H1 (cell line): ENCODE data around the gene BBS9. TPM values are rescaled to one million over a fixed set of nuclear protein-coding genes. Genes with fewer than 3 reads are reported as not detected.

ENCODE experiments used
- CTCF ChIA-PET: fragments of 300-600 bp; sonication (Branson Sonifier 250); formaldehyde crosslinking; loops from one replicate; lab custom pipeline; 2021; ENCODE audit not compliant: partially characterized antibody; lab: Charles Lee
- POLR2A ChIA-PET: fragments of 300-600 bp; sonication (Branson Sonifier 250); formaldehyde crosslinking; loops from one replicate; lab custom pipeline; 2021; ENCODE audit warnings: inconsistent platforms; ENCODE audit not compliant: partially characterized antibody; lab: Charles Lee
- DNase-seq, 2 experiments: peaks; one replicate each; pipeline versions ENCODE4 v3.0.0 to v3.0.0-alpha.2; 2010 to 2022; ENCODE audit warnings: low spot score in 2 of 2, low read depth in 1 of 2, mixed read lengths in 1 of 2
- FAIRE-seq: peaks from 2 replicates; lab custom pipeline; 2011; peaks lifted over from hg19 to GRCh38; lab: Jason Lieb, UNC
- H2AFZ ChIP-seq: 2 replicates; pipeline ENCODE4 v1.8.1; 2012; ENCODE audit warnings: low read length, inconsistent platforms
- H2AK5ac ChIP-seq: 2 replicates; pipeline ENCODE4 v1.6.1; 2013; ENCODE audit warnings: low read depth, low read length
- H2BK120ac ChIP-seq: replicated peaks from 2 replicates; pipeline ENCODE3; 2013; ENCODE audit warnings: low read depth, low read length, inconsistent platforms
- H2BK12ac ChIP-seq: 2 replicates; pipeline ENCODE4 v1.6.1; 2013; ENCODE audit warnings: low read depth, low read length
- H2BK15ac ChIP-seq: 2 replicates; pipeline ENCODE4 v1.6.1; 2013; ENCODE audit warnings: low read length
- H2BK20ac ChIP-seq: 2 replicates; pipeline ENCODE4 v1.6.1; 2013; ENCODE audit warnings: low read length
- H2BK5ac ChIP-seq: 2 replicates; pipeline ENCODE4 v1.6.1; 2013; ENCODE audit warnings: low read depth, low read length
- H3K14ac ChIP-seq: 2 replicates; pipeline ENCODE4 v1.6.1; 2013; ENCODE audit warnings: inconsistent platforms; ENCODE audit not compliant: insufficient read length
- H3K18ac ChIP-seq: 2 replicates; pipeline ENCODE4 v1.6.1; 2013; ENCODE audit warnings: low read length; ENCODE audit errors: extremely low read depth
- H3K23ac ChIP-seq: 2 replicates; pipeline ENCODE4 v1.6.1; 2013; ENCODE audit warnings: inconsistent platforms; ENCODE audit not compliant: insufficient read length
- H3K23me2 ChIP-seq: 2 replicates; pipeline ENCODE4 v1.6.1; 2013; ENCODE audit warnings: low read depth, low read length
- H3K27ac ChIP-seq: 2 replicates; pipeline ENCODE4 v1.6.1; 2011; ENCODE audit warnings: low read depth, low read length, inconsistent platforms
- H3K27me3 ChIP-seq, 4 experiments: replicated peaks in 1 of 4; 1 replicate in 1 of 4; 2 replicates in 3 of 4; pipeline versions ENCODE4 v1.6.1 to v1.8.1; 2011 to 2013; ENCODE audit warnings: low read length in 3 of 4, mild to moderate bottlenecking in 3 of 4, inconsistent platforms in 2 of 4, mixed read lengths in 2 of 4, moderate library complexity in 1 of 4; ENCODE audit not compliant: control insufficient read depth in 3 of 4, insufficient read depth in 3 of 4; ENCODE audit errors: extremely low read depth in 1 of 4
- H3K36me3 ChIP-seq, 4 experiments: 2 replicates each; pipeline versions ENCODE4 v1.6.1 to v1.8.1; 2011 to 2013; ENCODE audit warnings: mild to moderate bottlenecking in 4 of 4, low read length in 3 of 4, moderate library complexity in 2 of 4, control low read depth in 1 of 4, inconsistent platforms in 1 of 4; ENCODE audit not compliant: insufficient read depth in 4 of 4, control insufficient read depth in 2 of 4
- H3K4ac ChIP-seq: replicated peaks from 2 replicates; pipeline ENCODE3; 2013; ENCODE audit warnings: low read length, low read depth, mixed read lengths, inconsistent platforms; ENCODE audit not compliant: insufficient read length
- H3K4me1 ChIP-seq, 4 experiments: replicated peaks in 1 of 4; 1 replicate in 1 of 4; 2 replicates in 3 of 4; pipeline versions ENCODE4 v1.6.1 to v1.8.1; 2011 to 2013; ENCODE audit warnings: low read length in 3 of 4, inconsistent platforms in 2 of 4, mixed read lengths in 1 of 4; ENCODE audit not compliant: insufficient read depth in 4 of 4, control insufficient read depth in 3 of 4
- H3K4me2 ChIP-seq, 2 experiments: 2 replicates each; pipeline versions ENCODE4 v1.6.1 to v1.8.1; 2011 to 2013; ENCODE audit warnings: low read depth in 2 of 2, low read length in 2 of 2, control low read depth in 1 of 2, inconsistent platforms in 1 of 2, mild to moderate bottlenecking in 1 of 2; ENCODE audit not compliant: insufficient read depth in 1 of 2
- H3K4me3 ChIP-seq, 4 experiments: fragments of 200-600, 300-600 bp in 1 of 4; sonication (generic), shearing (Covaris generic), sonication (Bioruptor Twin) in 1 of 4; 2 replicates each; pipeline versions ENCODE4 v1.5.1 to v1.8.1; 2011 to 2016; ENCODE audit warnings: low read length in 4 of 4, low read depth in 3 of 4, control low read depth in 2 of 4, inconsistent platforms in 2 of 4, mild to moderate bottlenecking in 2 of 4, mixed read lengths in 1 of 4, moderate library complexity in 1 of 4; ENCODE audit not compliant: insufficient read depth in 2 of 4; ENCODE audit errors: extremely low read depth in 1 of 4
- H3K56ac ChIP-seq: replicated peaks from 2 replicates; pipeline ENCODE3; 2013; ENCODE audit warnings: low read depth, mild to moderate bottlenecking, mixed read lengths, low read length, inconsistent platforms; ENCODE audit not compliant: insufficient read length
- H3K79me1 ChIP-seq: 2 replicates; pipeline ENCODE4 v1.6.1; 2013; ENCODE audit warnings: low read depth, low read length, control low read depth
- H3K79me2 ChIP-seq, 2 experiments: 2 replicates each; pipeline versions ENCODE4 v1.6.1 to v1.8.1; 2012 to 2013; ENCODE audit warnings: low read length in 2 of 2, mild to moderate bottlenecking in 2 of 2, inconsistent platforms in 1 of 2; ENCODE audit not compliant: insufficient read depth in 2 of 2, control insufficient read depth in 1 of 2
- H3K9ac ChIP-seq, 4 experiments: replicated peaks in 1 of 4; 1 replicate in 1 of 4; 2 replicates in 3 of 4; pipeline versions ENCODE4 v1.6.1 to v1.8.1; 2011 to 2013; ENCODE audit warnings: low read depth in 3 of 4, low read length in 3 of 4, control low read depth in 2 of 4, mild to moderate bottlenecking in 2 of 4, moderate library complexity in 2 of 4, inconsistent platforms in 1 of 4; ENCODE audit errors: extremely low read depth in 1 of 4
- H3K9me3 ChIP-seq, 2 experiments: 2 replicates each; pipeline versions ENCODE4 v1.6.1 to v1.8.1; 2012 to 2013; ENCODE audit warnings: mild to moderate bottlenecking in 2 of 2, moderate library complexity in 2 of 2, control low read depth in 1 of 2, inconsistent platforms in 1 of 2, low read depth in 1 of 2, low read length in 1 of 2, mixed read lengths in 1 of 2; ENCODE audit not compliant: insufficient read depth in 2 of 2
- H4K20me1 ChIP-seq, 2 experiments: replicated peaks in 1 of 2; 2 replicates each; pipeline versions ENCODE3 to v1.8.1; 2011 to 2013; ENCODE audit warnings: inconsistent platforms in 2 of 2, low read length in 2 of 2, mild to moderate bottlenecking in 1 of 2; ENCODE audit not compliant: insufficient read depth in 2 of 2, control insufficient read depth in 1 of 2
- H4K5ac ChIP-seq: 2 replicates; pipeline ENCODE4 v1.6.1; 2013; ENCODE audit warnings: low read length, low read depth, mixed read lengths, inconsistent platforms; ENCODE audit not compliant: insufficient read length
- H4K8ac ChIP-seq: 2 replicates; pipeline ENCODE4 v1.8.0; 2013; ENCODE audit warnings: mild to moderate bottlenecking, moderate library complexity, low read length, inconsistent platforms; ENCODE audit not compliant: insufficient read depth; ENCODE audit errors: extremely low read depth
- H4K91ac ChIP-seq: replicated peaks from 2 replicates; pipeline ENCODE3; 2013; ENCODE audit warnings: low read length, mixed read lengths, inconsistent platforms; ENCODE audit not compliant: insufficient read length
- CTBP2 ChIP-seq: IDR thresholded peaks from 2 replicates; pipeline ENCODE4 v1.7.0; 2011; ENCODE audit warnings: borderline replicate concordance, mild to moderate bottlenecking, moderate library complexity, mixed read lengths, low read length; ENCODE audit not compliant: insufficient read depth, insufficient read length
- E2F6 ChIP-seq: IDR thresholded peaks from 2 replicates; pipeline ENCODE4 v1.6.1; 2012; ENCODE audit warnings: inconsistent platforms
- EZH2 ChIP-seq: fragments of 200-600 bp; sonication (generic); IDR thresholded peaks from 2 replicates; pipeline ENCODE4 v1.7.1; 2012; ENCODE audit warnings: low read depth, mild to moderate bottlenecking, moderate library complexity, low read length, inconsistent platforms; ENCODE audit not compliant: severe bottlenecking
- FOSL1 ChIP-seq: IDR thresholded peaks from 2 replicates; pipeline ENCODE4 v1.6.1; 2011; ENCODE audit warnings: mild to moderate bottlenecking, low read depth, low read length, moderate library complexity; ENCODE audit not compliant: insufficient read depth
- HDAC2 ChIP-seq, 2 experiments: fragments of 300-600 bp in 1 of 2; sonication (generic) in 1 of 2; IDR thresholded peaks; 2 replicates each; pipeline ENCODE4 v1.6.1; 2011 to 2012; ENCODE audit warnings: low read depth in 2 of 2, low read length in 2 of 2, mild to moderate bottlenecking in 2 of 2, moderate library complexity in 2 of 2, borderline replicate concordance in 1 of 2, inconsistent platforms in 1 of 2
- MAFK ChIP-seq: IDR thresholded peaks from 2 replicates; pipeline ENCODE4 v1.6.1; 2012; ENCODE audit warnings: low read depth, mild to moderate bottlenecking, improper control_type of control experiment, low read length
- RBBP5 ChIP-seq: IDR thresholded peaks from 2 replicates; pipeline ENCODE4 v1.7.1; 2012; ENCODE audit warnings: low read depth, mild to moderate bottlenecking, inconsistent platforms, low read length, moderate library complexity, borderline replicate concordance
- RXRA ChIP-seq: IDR thresholded peaks from 2 replicates; pipeline ENCODE4 v1.6.1; 2011; ENCODE audit warnings: low read depth, mild to moderate bottlenecking, low read length, moderate library complexity; ENCODE audit not compliant: insufficient read depth
- SRF ChIP-seq: IDR thresholded peaks from 2 replicates; pipeline ENCODE4 v1.6.1; 2011; ENCODE audit warnings: mild to moderate bottlenecking, low read depth, low read length, moderate library complexity
- WGBS, 2 experiments: shearing (Covaris generic) in 1 of 2; methylation state at CpG; one replicate each; pipeline versions ENCODE4 v1.1.6 to v1.1.7; 2013 to 2015; ENCODE audit warnings: low lambda C conversion rate in 2 of 2, mixed read lengths in 2 of 2, inconsistent platforms in 1 of 2, low coverage in 1 of 2, missing lambda C conversion rate in 1 of 2; ENCODE audit not compliant: insufficient replicate concordance in 2 of 2, insufficient coverage in 1 of 2, insufficient read length in 1 of 2; ENCODE audit errors: extremely low coverage in 1 of 2, missing lambda C conversion rate in 1 of 2; 5-methylcytosine and 5-hydroxymethylcytosine counted together
- polyA plus RNA-seq, 7 experiments: library from polyadenylated mRNA; depleted of rRNA in 3 of 7; stranded (reverse) in 5 of 7; unstranded in 2 of 7; fragments of >200 nt in 5 of 7; fragments of 200-250 nt in 2 of 7; gene quantifications; 1 replicate in 5 of 7; 2 replicates in 1 of 7; 4 replicates in 1 of 7; pipeline versions ENCODE4 v1.2.1 to v1.2.3, GENCODE V29; 2011 to 2013; ENCODE audit warnings: missing spikeins in 2 of 7, mixed read lengths in 2 of 7
- total RNA-seq: library from RNA; stranded (reverse); fragmentation: NEBNext Ultra II Directional; extraction: Animal tissue kit (Norgen Biotek cat#: 25700); gene quantifications from 2 replicates; pipeline ENCODE4 v1.2.1, GENCODE V29; 2021
- TF ChIP-seq, protein P1 (sequence below): IDR thresholded peaks from 2 replicates; pipeline ENCODE4 v1.6.1; 2012; ENCODE audit warnings: low read length, inconsistent platforms

Gene BBS9
- total and polyA plus RNA-seq, 2 of the 8 experiments (the other 6 are each of a cell fraction or from before 2014, with no cell fraction given) = 22.3 to 37.0 TPM

- H4K20me1 ChIP-seq = no peaks in the 10 kb centered on the region
- FAIRE-seq = no peak
- H3K4me1 ChIP-seq = peaks cover 0 to 8% (median 2%) of the 10 kb centered on the region in 4 experiments; a peak in 2 of 7 replicates
- H3K23ac ChIP-seq = no peak overlapping the region
- no peak overlapping the region for H4K8ac ChIP-seq
- no peak overlapping the region for H4K5ac ChIP-seq
- H3K4ac ChIP-seq = no peak overlapping the region
- no peak overlapping the region for H2BK5ac ChIP-seq
- no peak for DNase-seq
- no peak overlapping the region for H2BK15ac ChIP-seq
- H3K79me1 ChIP-seq = no peaks in the 10 kb centered on the region
- ChIA-PET CTCF (no interaction called here), POLR2A (no interaction called here)
- H3K9ac ChIP-seq = no peak overlapping the region; a peak in 1 of 7 replicates
- no peak overlapping the region for H4K91ac ChIP-seq
- H3K79me2 ChIP-seq = no peaks in the 10 kb centered on the region
- peaks cover 0 to 14% (median 6%) of the 10 kb centered on the region in 4 experiments; a peak in 3 of 8 replicates for H3K36me3 ChIP-seq
- no peak overlapping the region for H3K4me2 ChIP-seq
- no peak overlapping the region for H2BK120ac ChIP-seq
- no peak overlapping the region for H2BK12ac ChIP-seq
- no peaks in the 10 kb centered on the region for H3K27me3 ChIP-seq
- no peak overlapping the region for H3K27ac ChIP-seq
- WGBS, 2 experiments = 96% methylated on average over 7 of the region's 7 CpGs; no CpG with 5 or more reads in 1 of the 2 experiments
- H3K4me3 ChIP-seq = no peak overlapping the region
- H3K14ac ChIP-seq = no peak overlapping the region
- H3K18ac ChIP-seq = no peak overlapping the region
- no peak overlapping the region for H2AFZ ChIP-seq
- H3K56ac ChIP-seq = no peak overlapping the region
- no peaks in the 10 kb centered on the region for H3K23me2 ChIP-seq
- H3K9me3 ChIP-seq = peaks cover 8 to 9% of the 10 kb centered on the region in 2 experiments
- H2BK20ac ChIP-seq = no peak overlapping the region
- H2AK5ac ChIP-seq = no peak overlapping the region
- TF ChIP-seq CTBP2 (no peak), HDAC2 (IDR thresholded peaks at IDR 0.05; ENCODE audit: borderline replicate concordance in 1 of 2, low read depth in 2 of 2, low read length in 2 of 2) (no peak), E2F6 (no peak), EZH2 (no peak), FOSL1 (no peak), RXRA (no peak), SRF (no peak), RBBP5 (no peak), MAFK (no peak)
- TF ChIP-seq, protein P1, sequence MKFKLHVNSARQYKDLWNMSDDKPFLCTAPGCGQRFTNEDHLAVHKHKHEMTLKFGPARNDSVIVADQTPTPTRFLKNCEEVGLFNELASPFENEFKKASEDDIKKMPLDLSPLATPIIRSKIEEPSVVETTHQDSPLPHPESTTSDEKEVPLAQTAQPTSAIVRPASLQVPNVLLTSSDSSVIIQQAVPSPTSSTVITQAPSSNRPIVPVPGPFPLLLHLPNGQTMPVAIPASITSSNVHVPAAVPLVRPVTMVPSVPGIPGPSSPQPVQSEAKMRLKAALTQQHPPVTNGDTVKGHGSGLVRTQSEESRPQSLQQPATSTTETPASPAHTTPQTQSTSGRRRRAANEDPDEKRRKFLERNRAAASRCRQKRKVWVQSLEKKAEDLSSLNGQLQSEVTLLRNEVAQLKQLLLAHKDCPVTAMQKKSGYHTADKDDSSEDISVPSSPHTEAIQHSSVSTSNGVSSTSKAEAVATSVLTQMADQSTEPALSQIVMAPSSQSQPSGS = no peak
Observed at GRCh38 chr7:33535989-33536388, 406.6 kb downstream of the BBS9 start.
